GM10248 (cell line): Measurements from ENCODE around the gene RAPH1.

Experiments used
- CTCF ChIA-PET: fragments of 300-600 bp; sonication (Branson Sonifier 250); formaldehyde crosslinking; extraction: SDS; loops from one replicate; lab custom pipeline; 2021; ENCODE audit warnings: antibody characterized with exemption; lab: Yijun Ruan, JAX
- POLR2A ChIA-PET: fragments of 350-650 bp; sonication (Branson Sonifier 250); formaldehyde crosslinking; extraction: SDS; loops from one replicate; lab custom pipeline; 2020; ENCODE audit warnings: antibody characterized with exemption; lab: Yijun Ruan, JAX
- DNase-seq: peaks from one replicate; pipeline ENCODE4 v3.0.0; 2012; ENCODE audit errors: extremely low spot score
- CTCF ChIP-seq: IDR thresholded peaks from 2 replicates; pipeline ENCODE4 v1.5.1; 2012; ENCODE audit warnings: mild to moderate bottlenecking, low read depth; ENCODE audit errors: extremely low read depth, missing control alignments, control extremely low read depth

The RAPH1 gene

DNA sequence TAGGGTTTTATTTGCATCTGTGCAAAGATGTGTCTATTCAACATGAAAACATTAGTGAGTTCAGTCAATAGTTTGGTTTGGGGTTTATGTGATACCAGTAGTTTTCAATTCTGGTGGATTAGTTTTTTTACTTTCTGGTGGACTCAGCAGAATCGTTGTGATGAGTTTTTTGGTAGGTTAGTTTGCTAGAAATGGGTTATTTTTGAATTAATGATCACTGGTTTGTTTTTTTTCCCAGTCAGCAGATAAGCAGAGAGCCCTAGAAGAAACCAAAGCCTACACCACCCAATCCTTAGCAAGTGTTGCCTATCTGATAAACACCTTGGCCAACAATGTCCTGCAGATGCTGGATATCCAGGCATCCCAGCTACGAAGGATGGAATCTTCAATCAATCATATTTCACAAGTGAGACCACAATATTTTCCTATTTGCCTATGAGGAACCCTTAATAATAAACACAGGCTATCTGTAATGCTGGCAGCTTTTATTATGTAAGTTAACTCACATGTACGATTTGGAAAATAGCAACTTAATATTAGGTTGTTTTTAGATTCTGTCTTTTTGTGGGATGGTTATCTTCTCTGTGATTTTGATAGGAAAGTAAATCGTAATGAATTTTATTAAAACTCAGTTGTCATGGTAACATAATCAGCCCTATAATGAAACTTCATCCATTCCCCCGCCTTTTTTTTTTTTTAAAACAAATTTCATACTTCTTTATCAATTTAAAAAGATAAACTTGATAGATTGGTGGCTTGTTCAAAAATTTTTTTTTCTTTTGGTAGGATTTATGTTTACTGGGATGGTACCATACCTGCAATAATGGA, 168.2 kb downstream of the RAPH1 start:
- CTCF ChIA-PET: no interaction called here
- POLR2A ChIA-PET: no interaction called here
- no peak for TF ChIP-seq CTCF
- no peak for DNase-seq

DNA sequence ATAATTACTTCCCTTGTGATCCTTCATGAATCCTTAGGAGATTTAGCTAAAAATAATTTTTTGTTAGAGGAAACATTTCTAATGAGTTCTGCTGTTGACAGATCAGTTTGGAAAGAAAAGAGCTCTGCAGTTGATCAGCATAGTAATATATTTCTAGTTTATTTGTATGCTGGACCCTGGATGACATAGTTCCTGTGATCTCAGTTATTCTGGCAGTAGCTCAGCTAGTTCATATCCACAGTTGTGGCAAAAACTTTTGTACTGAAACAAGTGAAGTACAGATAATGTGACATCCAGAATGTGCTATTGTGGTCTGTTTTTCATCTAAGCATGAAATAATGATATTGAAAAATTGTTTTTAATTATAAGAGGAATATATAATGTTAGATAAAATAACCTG, 173.2 kb downstream of the RAPH1 start:
- no peak for DNase-seq
- no peak for TF ChIP-seq CTCF
- ChIA-PET POLR2A (no interaction called here), CTCF (interaction anchor here (1.2 to 2.2 kb wide), 2 partner anchors 11 to 14 kb away, joined by 5 to 6 read pairs; no protein-coding TSS in a partner anchor)

DNA sequence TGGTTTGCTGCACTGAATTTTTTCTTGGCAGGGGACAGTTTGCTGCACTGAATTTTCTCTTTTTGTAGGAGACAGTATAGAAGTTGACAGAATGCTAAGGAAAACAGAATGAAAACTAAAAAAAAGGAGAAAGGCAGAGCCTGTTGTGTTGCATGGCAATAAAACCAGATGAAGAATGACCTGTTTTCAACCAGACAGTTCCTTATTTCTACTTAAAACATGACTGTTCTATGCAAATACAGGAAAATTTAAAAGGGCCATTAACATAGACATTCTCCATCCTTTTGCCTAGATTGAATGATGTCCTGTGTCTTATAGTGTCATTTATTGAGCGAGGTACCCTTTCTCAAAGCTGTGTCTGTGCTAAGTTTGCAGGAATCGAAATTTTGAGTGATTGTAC, 173.6 kb downstream of the RAPH1 start:
- POLR2A ChIA-PET: no interaction called here

GRCh38 chr2:203360833-203361430, 174.2 kb downstream of the RAPH1 start:
- no peak for TF ChIP-seq CTCF
- DNase-seq: peak; percentile 18
- CTCF ChIA-PET: interaction anchor here (1.1 to 2.2 kb wide), 2 partner anchors 13 to 71 kb away, joined by 3 to 5 read pairs; no protein-coding TSS in a partner anchor

More for the DNA sequence above, 173.6 kb downstream of the RAPH1 start:
- TF ChIP-seq CTCF: no peak
- DNase-seq: no peak
- CTCF ChIA-PET: interaction anchor here (1.1 to 2.2 kb wide), 3 partner anchors 11 to 71 kb away, joined by 3 to 6 read pairs (median 5); no protein-coding TSS in a partner anchor

DNA sequence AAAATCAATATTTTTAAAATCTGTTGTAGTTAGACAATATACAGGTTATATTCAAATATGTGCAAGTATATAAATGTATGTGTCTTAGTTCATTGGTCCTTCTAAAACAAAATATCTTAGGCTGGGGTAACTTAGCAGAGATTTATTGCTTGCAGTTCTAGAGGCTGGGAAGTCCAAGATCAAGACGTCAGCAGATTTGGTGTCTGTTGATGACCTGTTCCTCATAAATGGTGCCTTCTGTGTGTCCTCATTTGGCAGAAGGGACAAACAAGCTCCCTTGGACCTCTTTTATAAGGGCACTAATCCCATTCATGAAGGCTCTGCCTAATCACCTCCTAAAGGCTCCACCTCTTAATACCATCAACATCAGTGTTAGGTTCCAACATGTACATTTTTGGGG, 175.7 kb downstream of the RAPH1 start:
- ChIA-PET CTCF (no interaction called here), POLR2A (no interaction called here)
- DNase-seq: no peak
- no peak for TF ChIP-seq CTCF

More at GRCh38 chr2:203360833-203361430, 174.2 kb downstream of the RAPH1 start:
- POLR2A ChIA-PET: no interaction called here

DNA sequence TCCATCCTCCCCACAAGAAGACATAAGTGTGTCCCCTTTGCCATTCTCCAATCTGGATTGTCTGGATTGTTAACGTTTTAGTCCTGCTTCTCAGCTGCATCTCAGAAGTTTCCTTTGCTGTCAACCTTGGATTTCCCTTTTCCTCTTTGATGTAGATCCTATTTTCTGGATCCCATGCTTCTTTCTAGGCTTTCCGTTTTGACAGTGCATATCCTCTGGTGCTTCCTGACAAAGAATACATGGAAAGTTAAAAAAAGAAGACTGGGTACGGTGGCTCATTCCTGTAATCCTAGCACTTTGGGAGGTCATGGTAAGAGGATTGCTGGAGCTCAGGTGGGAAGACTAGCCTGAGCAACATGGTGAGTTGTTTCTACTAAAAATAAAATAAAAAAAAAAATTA, 180.1 kb downstream of the RAPH1 start:
- ChIA-PET POLR2A (no interaction called here), CTCF (no interaction called here)
- no peak for TF ChIP-seq CTCF
- no peak for DNase-seq
